Stimulated activated CD4-positive, alpha-beta T cell treated with anti-CD3 and anti-CD28 coated beads, Interleukin-4, amount 100 ng/mL, for 24 hours (primary cell): ENCODE measurements around the gene MYO1B.

ENCODE experiments used
- DNase-seq: peaks from one replicate; pipeline ENCODE4 v3.0.0-alpha.2; 2020

MYO1B gene

DNA sequence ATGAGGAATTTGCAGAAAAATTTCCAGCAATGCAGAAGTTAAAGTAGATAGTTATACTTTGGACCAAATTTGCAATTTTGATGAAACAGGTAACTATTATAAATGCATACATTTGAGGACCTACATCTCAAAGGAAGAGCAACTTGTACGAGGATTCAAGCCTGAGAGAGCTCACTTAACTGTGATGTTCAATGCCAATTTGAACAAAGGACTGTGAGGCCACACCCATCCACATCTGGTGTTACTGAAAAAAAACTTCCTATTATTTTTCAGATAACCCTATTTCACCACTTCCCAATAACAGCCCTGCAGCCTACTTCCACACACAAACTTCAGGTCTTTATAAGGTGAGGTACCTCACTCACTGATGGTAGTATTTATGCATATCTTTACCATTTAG, 229.3 kb downstream of the MYO1B start:
- no peak for DNase-seq
